ENCODE measurements around the gene FRMD3.

FRMD3 gene

GRCh38 chr9:83538172-83538889 lies at the start of gene FRMD3:
TSS of gene FRMD3 (minus strand) at chr9:83538401. CDS start at chr9:83538231, 170 bp downstream.
- DNase-seq: peak; percentile 44

GRCh38 chr9:83584995-83585394 lies 46.8 kb upstream of the FRMD3 start:
- DNase-seq: no peak

- peak; percentile 32 for DNase-seq
Measured at GRCh38 chr9:83583151-83584014, 45.2 kb upstream of the FRMD3 start.

- DNase-seq: no peak
Measured at GRCh38 chr9:83582029-83582428, 43.8 kb upstream of the FRMD3 start.

GRCh38 chr9:83574482-83574881 lies 36.3 kb upstream of the FRMD3 start:
- DNase-seq: no peak

GRCh38 chr9:83572524-83572923 lies 34.3 kb upstream of the FRMD3 start:
- no peak for DNase-seq

- no peak for DNase-seq
Measured at GRCh38 chr9:83570359-83570758, 32.2 kb upstream of the FRMD3 start.

GRCh38 chr9:83569326-83569725 lies 31.1 kb upstream of the FRMD3 start:
- DNase-seq: no peak

GRCh38 chr9:83563360-83563759 lies 25.2 kb upstream of the FRMD3 start:
- no peak for DNase-seq

GRCh38 chr9:83560169-83560826 lies 22.1 kb upstream of the FRMD3 start:
- DNase-seq: no peak

- no peak for DNase-seq
Measured at GRCh38 chr9:83557771-83558170, 19.6 kb upstream of the FRMD3 start.

GRCh38 chr9:83557317-83557716 lies 19.1 kb upstream of the FRMD3 start:
- no peak for DNase-seq

- DNase-seq: no peak
Measured at GRCh38 chr9:83554278-83554677, 16.1 kb upstream of the FRMD3 start.

- peak; percentile 58 for DNase-seq
Measured at GRCh38 chr9:83544002-83544698, 5.9 kb upstream of the FRMD3 start.

- no peak for DNase-seq
Measured at GRCh38 chr9:83538890-83539238, 663 bp upstream of the FRMD3 start.

- DNase-seq: no peak
Measured at GRCh38 chr9:83537331-83538171, 650 bp downstream of the FRMD3 start.

GRCh38 chr9:83536332-83536731 lies 1.9 kb downstream of the FRMD3 start:
- DNase-seq: no peak

- no peak for DNase-seq
Measured at GRCh38 chr9:83535736-83536135, 2.5 kb downstream of the FRMD3 start.

- no peak for DNase-seq
Measured at GRCh38 chr9:83533296-83533695, 4.9 kb downstream of the FRMD3 start.

- DNase-seq: no peak
Measured at GRCh38 chr9:83526901-83527300, 11.3 kb downstream of the FRMD3 start.

GRCh38 chr9:83526211-83526610 lies 12.0 kb downstream of the FRMD3 start:
- no peak for DNase-seq

GRCh38 chr9:83523684-83524083 lies 14.5 kb downstream of the FRMD3 start:
- DNase-seq: no peak

Data from activated CD4-positive, alpha-beta T cell treated with anti-CD3 and anti-CD28 coated beads, Interleukin-10, Interleukin-2, amounts not matched to agents 100 ng/mL and 50 ng/mL, durations not matched to agents 16 hours and 8 hours (primary cell).